A549 (cell line): ENCODE measurements around the gene DENND5A. TPM values are rescaled to one million over a fixed set of nuclear protein-coding genes. Genes with fewer than 3 reads are reported as not detected.

Experiments
- ATAC-seq, 2 experiments: fragments of 200-7000 bp in 1 of 2; fragments of >200 bp in 1 of 2; cut with Nextera tagmentation in 1 of 2; cut with Tn5 transposase in 1 of 2; 3 replicates each; pipeline versions ENCODE4 v1.8.0 to v1.9.1; 2018 to 2020; ENCODE audit warnings: mild to moderate bottlenecking in 1 of 2, moderate library complexity in 1 of 2
- CTCF ChIA-PET: fragments of 300-600 bp; sonication (Branson Sonifier 250); formaldehyde crosslinking; extraction: SDS; loops from one replicate; lab custom pipeline; 2021; ENCODE audit warnings: antibody characterized with exemption, inconsistent platforms; lab: Yijun Ruan, JAX
- POLR2A ChIA-PET: fragments of 350-600 bp; formaldehyde crosslinking; extraction: SDS; loops from one replicate; lab custom pipeline; 2021; ENCODE audit warnings: antibody characterized with exemption, inconsistent platforms; lab: Yijun Ruan, JAX
- DNase-seq, 2 experiments: peaks; one replicate each; pipeline versions ENCODE4 v3.0.0 to v3.0.0-alpha.2; 2011 to 2016; ENCODE audit warnings: low read depth in 1 of 2, low spot score in 1 of 2
- FAIRE-seq: peaks from 2 replicates; lab custom pipeline; 2011; peaks lifted over from hg19 to GRCh38; lab: Jason Lieb, UNC
- H3K27ac ChIP-seq, 2 experiments: fragments of >200 bp; sonication (Bioruptor Twin); formaldehyde crosslinking; 3 replicates each; pipeline ENCODE4 v1.5.1; 2016 to 2017
- H3K4me1 ChIP-seq: fragments of >200 bp; sonication (Bioruptor Twin); formaldehyde crosslinking; 3 replicates; pipeline ENCODE4 v1.6.1; 2016
- H3K4me2 ChIP-seq: fragments of >200 bp; sonication (Bioruptor Twin); formaldehyde crosslinking; 3 replicates; pipeline ENCODE4 v1.6.1; 2016
- H3K4me3 ChIP-seq: fragments of >200 bp; sonication (Bioruptor Twin); formaldehyde crosslinking; 3 replicates; pipeline ENCODE4 v1.5.1; 2016
- H3K9me3 ChIP-seq: fragments of >200 bp; sonication (Bioruptor Twin); formaldehyde crosslinking; 3 replicates; pipeline ENCODE4 v1.6.1; 2016
- BCL3 ChIP-seq: fragments of >200 bp; sonication (Bioruptor Twin); formaldehyde crosslinking; IDR thresholded peaks from 3 replicates; pipeline ENCODE4 v1.6.1; 2016
- CBX2 ChIP-seq: fragments of 200-600 bp; sonication (generic); IDR thresholded peaks from 2 replicates; pipeline ENCODE4 v1.6.1; 2016; ENCODE audit warnings: low read depth, mild to moderate bottlenecking, borderline replicate concordance
- CEBPB ChIP-seq, 2 experiments: fragments of >200 bp in 1 of 2; sonication (Bioruptor Twin) in 1 of 2; formaldehyde crosslinking in 1 of 2; IDR thresholded peaks; 2 replicates each; pipeline ENCODE4 v1.6.1; 2012 to 2016
- CTCF ChIP-seq: fragments of >200 bp; sonication (Bioruptor Twin); formaldehyde crosslinking; IDR thresholded peaks from 3 replicates; pipeline ENCODE4 v1.5.1; 2016
- EHMT2 ChIP-seq: fragments of 200-600 bp; sonication (generic); IDR thresholded peaks from 2 replicates; pipeline ENCODE4 v1.6.1; 2016; ENCODE audit warnings: antibody characterized with exemption, low read depth, mild to moderate bottlenecking, moderate library complexity
- FOSL2 ChIP-seq, 2 experiments: fragments of 450-650 bp in 1 of 2; fragments of >200 bp in 1 of 2; sonication (Bioruptor Twin) in 1 of 2; formaldehyde crosslinking; IDR thresholded peaks; 2 replicates each; pipeline versions ENCODE4 v1.5.0 to v1.6.1; 2016 to 2020; ENCODE audit warnings: mild to moderate bottlenecking in 1 of 2, moderate library complexity in 1 of 2
- HDAC2 ChIP-seq: fragments of 200-600 bp; sonication (generic); IDR thresholded peaks from 2 replicates; pipeline ENCODE4 v1.6.1; 2016
- HEYL ChIP-seq: fragments of 250-450 bp; sonication (Bioruptor Pico); IDR thresholded peaks from 2 replicates; pipeline ENCODE4 v1.8.0; 2021; ENCODE audit warnings: mild to moderate bottlenecking, moderate library complexity
- HOXA7 ChIP-seq: fragments of 250-450 bp; sonication (Bioruptor Pico); IDR thresholded peaks from 2 replicates; pipeline ENCODE4 v1.5.0; 2020; ENCODE audit warnings: mild to moderate bottlenecking, moderate library complexity
- HOXB13 ChIP-seq: fragments of 250-450 bp; sonication (Bioruptor Pico); IDR thresholded peaks from 2 replicates; pipeline ENCODE4 v1.5.0; 2020; ENCODE audit warnings: low read depth, mild to moderate bottlenecking, moderate library complexity
- HOXB5 ChIP-seq: fragments of 250-450 bp; sonication (Bioruptor Pico); IDR thresholded peaks from 2 replicates; pipeline ENCODE4 v1.5.0; 2020; ENCODE audit warnings: mild to moderate bottlenecking, moderate library complexity
- JUN ChIP-seq, 2 experiments: fragments of >200 bp; sonication (Bioruptor Twin); formaldehyde crosslinking; IDR thresholded peaks; 2 replicates in 1 of 2; 3 replicates in 1 of 2; pipeline ENCODE4 v1.6.1; 2016 to 2017
- KDM1A ChIP-seq: fragments of 200-600 bp; sonication (generic); IDR thresholded peaks from 2 replicates; pipeline ENCODE4 v1.6.1; 2016; ENCODE audit warnings: low read depth, mild to moderate bottlenecking
- MYC ChIP-seq: IDR thresholded peaks from 2 replicates; pipeline ENCODE4 v1.6.1; 2012; ENCODE audit warnings: mild to moderate bottlenecking, inconsistent platforms, low read length, improper control_type of control experiment, borderline replicate concordance
- NFE2L2 ChIP-seq: fragments of 150-350 bp; conservative IDR thresholded peaks from 2 replicates; pipeline ENCODE4 v1.6.1; 2014; ENCODE audit warnings: low read length
- REST ChIP-seq: fragments of 200-600 bp; sonication (generic); IDR thresholded peaks from 2 replicates; pipeline ENCODE4 v1.6.1; 2016; ENCODE audit warnings: antibody characterized with exemption, mild to moderate bottlenecking, moderate library complexity
- SREBF2 ChIP-seq: fragments of 450-650 bp; IDR thresholded peaks from 2 replicates; pipeline ENCODE4 v1.6.1; 2014; ENCODE audit warnings: mild to moderate bottlenecking, moderate library complexity
- TFCP2L1 ChIP-seq: fragments of 250-450 bp; sonication (Bioruptor Pico); IDR thresholded peaks from 2 replicates; pipeline ENCODE4 v1.5.0; 2021; ENCODE audit warnings: mild to moderate bottlenecking
- ZSCAN20 ChIP-seq: fragments of 250-450 bp; sonication (Bioruptor Pico); IDR thresholded peaks from 2 replicates; pipeline ENCODE4 v1.8.0; 2022; ENCODE audit warnings: mild to moderate bottlenecking, moderate library complexity
- WGBS: methylation state at CpG from one replicate; pipeline ENCODE4 v1.1.6; 2017; ENCODE audit errors: missing lambda C conversion rate; 5-methylcytosine and 5-hydroxymethylcytosine counted together
- polyA plus RNA-seq, 4 experiments: library from polyadenylated mRNA; depleted of rRNA in 3 of 4; stranded (reverse); fragments of >200 nt; fragmentation: RNase III in 1 of 4; extraction: RNeasy Plus Mini Kit Qiagen cat#74134 plus additional on column Dnase treatment in 1 of 4; gene quantifications; 2 replicates in 3 of 4; 3 replicates in 1 of 4; pipeline ENCODE4 v1.2.3, GENCODE V29; 2011 to 2017

The DENND5A gene
- polyA plus RNA-seq, 2 of the 4 experiments (the other 2 are of a cell fraction): 36.6 to 88.7 TPM

GRCh38 chr11:9148035-9148434, 117.1 kb downstream of the DENND5A start:
- TF ChIP-seq CTCF: no peak
- no peak for ATAC-seq
- POLR2A ChIA-PET: no interaction called here
- no peak overlapping the region for H3K4me3 ChIP-seq
- FAIRE-seq: no peak
- no peak overlapping the region for H3K4me2 ChIP-seq
- WGBS: 94% methylated on average over 2 of the region's 2 CpGs
- no peaks in the 10 kb centered on the region for H3K4me1 ChIP-seq
- H3K9me3 ChIP-seq: no peaks in the 10 kb centered on the region
- no peak overlapping the region for H3K27ac ChIP-seq
- no peak for DNase-seq
- CTCF ChIA-PET: interaction anchor here (1.2 to 2.2 kb wide), 3 partner anchors 9 to 234 kb away, joined by 3 to 11 read pairs (median 6); no protein-coding TSS in a partner anchor

DNA sequence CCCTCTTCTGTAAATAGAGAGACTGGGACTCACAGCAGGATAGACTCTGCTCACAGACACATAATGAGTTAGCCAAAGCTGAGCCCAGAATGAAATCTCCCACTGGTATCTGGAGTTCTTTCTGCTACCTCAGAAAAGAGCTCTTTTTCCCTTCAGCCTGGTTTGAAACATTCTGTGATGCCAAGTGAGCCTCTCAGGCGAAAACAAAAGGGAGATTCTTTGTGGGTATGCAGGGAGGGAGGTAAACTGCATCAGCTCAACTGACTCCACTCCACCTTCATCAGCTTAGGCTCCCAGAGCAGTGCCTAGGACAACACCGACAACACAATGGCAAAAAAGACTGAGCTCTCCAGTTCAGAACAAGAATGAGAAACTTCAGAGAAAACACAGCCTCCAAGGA, 118.7 kb downstream of the DENND5A start:
- ChIA-PET POLR2A (no interaction called here), CTCF (interaction anchor here (1.1 to 2.2 kb wide), 3 partner anchors 8 to 255 kb away, joined by 3 to 11 read pairs (median 4); no protein-coding TSS in a partner anchor)

More for the DNA sequence above, 118.7 kb downstream of the DENND5A start:
- no peak overlapping the region for H3K27ac ChIP-seq
- no peak overlapping the region for H3K4me3 ChIP-seq
- H3K4me1 ChIP-seq: no peaks in the 10 kb centered on the region
- FAIRE-seq (no peak), ATAC-seq (no peak)
- WGBS: 84% methylated on average over 2 of the region's 2 CpGs
- no peak overlapping the region for H3K4me2 ChIP-seq
- no peaks in the 10 kb centered on the region for H3K9me3 ChIP-seq
- TF ChIP-seq JUN (IDR thresholded peaks at IDR 0.05) (no peak), HOXA7 (CRISPR knock-in tag) (no peak), MYC (no peak), CBX2 (no peak), NFE2L2 (no peak), KDM1A (no peak), SREBF2 (no peak), TFCP2L1 (no peak), CTCF (no peak), BCL3 (no peak), HOXB5 (CRISPR knock-in tag) (no peak), CEBPB (IDR thresholded peaks at IDR 0.05) (no peak), FOSL2 (IDR thresholded peaks at IDR 0.05) (no peak), FOSL2 (CRISPR knock-in tag; IDR thresholded peaks at IDR 0.05) (no peak), REST (no peak), HOXB13 (CRISPR knock-in tag) (no peak), ZSCAN20 (CRISPR knock-in tag) (no peak), EHMT2 (no peak), HEYL (CRISPR knock-in tag) (no peak), HDAC2 (no peak)
- TF ChIP-seq, all 56 proteins: peak for 0
- DNase-seq: no peak
